HG02943 (cell line): ENCODE results near the gene BEST4.
A peak's percentile ranks its signal among the peaks of the same experiment; 100 is the strongest.
"Not testable (repeated sequence)": the region's sequence is repeated elsewhere in the genome, so short reads cannot be mapped to it uniquely, and the experiment has no call there.

ENCODE experiments used
- ATAC-seq: cut with Tn5 transposase; IDR thresholded peaks from one replicate; pipeline ENCODE4 v1.9.1; 2021; ENCODE audit warnings: mild to moderate bottlenecking, low read depth, moderate library complexity; ENCODE audit not compliant: unreplicated experiment

BEST4 gene

GRCh38 chr1:44783697-44784093, 4.3 kb downstream of the BEST4 start:
- no peak for ATAC-seq

- no peak for ATAC-seq
These were observed 7.3 kb downstream of the BEST4 start for GRCh38 chr1:44780583-44781121.

- ATAC-seq = no peak
These were observed 9.0 kb downstream of the BEST4 start for GRCh38 chr1:44778705-44779576.

GRCh38 chr1:44777969-44778635, 9.9 kb downstream of the BEST4 start:
- no peak for ATAC-seq

- ATAC-seq = no peak
These were observed 10.4 kb downstream of the BEST4 start for GRCh38 chr1:44777547-44777946.

GRCh38 chr1:44776730-44777068, 11.3 kb downstream of the BEST4 start:
- no peak for ATAC-seq

GRCh38 chr1:44775930-44776729, 11.8 kb downstream of the BEST4 start:
- peak; percentile 19 for ATAC-seq

- ATAC-seq = peak; percentile 64
These were observed 12.7 kb downstream of the BEST4 start, which contains the start of gene RPS8 for GRCh38 chr1:44775078-44775929. RPS8 (plus strand) TSS chr1:44775540; CDS start chr1:44775597, 57 bp downstream.

- not testable (repeated sequence) for ATAC-seq
These were observed 21.5 kb downstream of the BEST4 start for GRCh38 chr1:44766421-44766820.

- no peak for ATAC-seq
These were observed 27.1 kb downstream of the BEST4 start for GRCh38 chr1:44760876-44761275.

- no peak for ATAC-seq
These were observed 28.9 kb downstream of the BEST4 start for GRCh38 chr1:44759077-44759476.

GRCh38 chr1:44757420-44757819, 30.6 kb downstream of the BEST4 start:
- ATAC-seq = no peak

- no peak for ATAC-seq
These were observed 40.1 kb downstream of the BEST4 start for GRCh38 chr1:44747878-44748277.

GRCh38 chr1:44743211-44743610, 44.8 kb downstream of the BEST4 start:
- no peak for ATAC-seq

- no peak for ATAC-seq
These were observed 47.8 kb downstream of the BEST4 start for GRCh38 chr1:44740179-44740617.

- ATAC-seq = peak; percentile 97
These were observed 48.4 kb downstream of the BEST4 start, which contains the start of gene KIF2C for GRCh38 chr1:44739307-44740178. KIF2C (plus strand) TSS chr1:44739837; CDS start chr1:44739933, 96 bp downstream.

- not testable (repeated sequence) for ATAC-seq
These were observed 49.0 kb downstream of the BEST4 start for GRCh38 chr1:44738953-44739306.

GRCh38 chr1:44735992-44736391, 52.0 kb downstream of the BEST4 start:
- ATAC-seq = no peak

GRCh38 chr1:44733784-44734183, 54.2 kb downstream of the BEST4 start:
- no peak for ATAC-seq
